Smooth muscle cell (in vitro differentiated cells): ENCODE measurements around the gene UBA5. TPM values are rescaled to one million over a fixed set of nuclear protein-coding genes. Genes with fewer than 3 reads are reported as not detected.
A peak's percentile ranks its signal among the peaks of the same experiment; 100 is the strongest.

Experiments used
- DNase-seq: peaks from one replicate; lab custom pipeline; 2025; ENCODE audit not compliant: unreplicated experiment; lab: John Stamatoyannopoulos, UW
- H2AFZ ChIP-seq: fragments of 200-600 bp; sonication (generic); 2 replicates; pipeline ENCODE4 v1.6.0; 2016; ENCODE audit warnings: antibody characterized with exemption, low read depth, mild to moderate bottlenecking
- H3F3A ChIP-seq: fragments of 200-600 bp; sonication (generic); 2 replicates; pipeline ENCODE4 v1.6.0; 2017; ENCODE audit warnings: antibody characterized with exemption, low read depth
- H3K27ac ChIP-seq: fragments of 200-600 bp; sonication (generic); 2 replicates; pipeline ENCODE4 v1.5.1; 2016; ENCODE audit warnings: low read depth, mild to moderate bottlenecking
- H3K27me3 ChIP-seq: fragments of 200-600 bp; sonication (generic); 2 replicates; pipeline ENCODE4 v1.6.1; 2016; ENCODE audit warnings: low read depth, mild to moderate bottlenecking
- H3K36me3 ChIP-seq: fragments of 200-600 bp; sonication (generic); 2 replicates; pipeline ENCODE4 v1.5.1; 2016; ENCODE audit warnings: low read depth
- H3K4me1 ChIP-seq: fragments of 200-600 bp; sonication (generic); 2 replicates; pipeline ENCODE4 v1.5.1; 2016; ENCODE audit warnings: low read depth
- H3K4me2 ChIP-seq: fragments of 200-600 bp; sonication (generic); 2 replicates; pipeline ENCODE4 v1.6.0; 2016; ENCODE audit warnings: mild to moderate bottlenecking
- H3K4me3 ChIP-seq: fragments of 200-600 bp; sonication (generic); 2 replicates; pipeline ENCODE4 v1.5.1; 2016; ENCODE audit warnings: mild to moderate bottlenecking
- H3K79me2 ChIP-seq: fragments of 200-600 bp; sonication (generic); 2 replicates; pipeline ENCODE4 v1.6.0; 2016; ENCODE audit warnings: low read depth, mild to moderate bottlenecking
- H3K9ac ChIP-seq: fragments of 200-600 bp; sonication (generic); 2 replicates; pipeline ENCODE4 v1.6.0; 2016; ENCODE audit warnings: low read depth
- H3K9me3 ChIP-seq: fragments of 200-600 bp; sonication (generic); replicated peaks from 2 replicates; pipeline ENCODE4 v1.5.1; 2016; ENCODE audit warnings: low read depth
- H4K20me1 ChIP-seq: fragments of 200-600 bp; sonication (generic); 2 replicates; pipeline ENCODE4 v1.6.0; 2016; ENCODE audit warnings: low read depth
- WGBS: methylation state at CpG from one replicate; pipeline ENCODE4 v1.1.7; 2016; ENCODE audit warnings: low lambda C conversion rate; 5-methylcytosine and 5-hydroxymethylcytosine counted together
- polyA plus RNA-seq: library from polyadenylated mRNA; unstranded; fragments of >200 nt; fragmentation: Nextera tagmentation; extraction: Ambion mirVana; gene quantifications from 2 replicates; pipeline ENCODE4 v1.2.1, GENCODE V29; 2016
- total RNA-seq: library from RNA; depleted of rRNA; stranded (reverse); fragments of >200 nt; gene quantifications from 2 replicates; pipeline ENCODE4 v1.2.3, GENCODE V29; 2014
- TF ChIP-seq, protein P1 (sequence below): fragments of 200-600 bp; sonication (generic); IDR thresholded peaks from 2 replicates; pipeline ENCODE4 v1.5.1; 2017; ENCODE audit warnings: borderline replicate concordance, mild to moderate bottlenecking, antibody characterized with exemption; ENCODE audit not compliant: insufficient read depth, poor library complexity, severe bottlenecking

Gene UBA5
- total and polyA plus RNA-seq, 2 experiments from 2014 or later = 36.0 to 43.7 TPM

DNA sequence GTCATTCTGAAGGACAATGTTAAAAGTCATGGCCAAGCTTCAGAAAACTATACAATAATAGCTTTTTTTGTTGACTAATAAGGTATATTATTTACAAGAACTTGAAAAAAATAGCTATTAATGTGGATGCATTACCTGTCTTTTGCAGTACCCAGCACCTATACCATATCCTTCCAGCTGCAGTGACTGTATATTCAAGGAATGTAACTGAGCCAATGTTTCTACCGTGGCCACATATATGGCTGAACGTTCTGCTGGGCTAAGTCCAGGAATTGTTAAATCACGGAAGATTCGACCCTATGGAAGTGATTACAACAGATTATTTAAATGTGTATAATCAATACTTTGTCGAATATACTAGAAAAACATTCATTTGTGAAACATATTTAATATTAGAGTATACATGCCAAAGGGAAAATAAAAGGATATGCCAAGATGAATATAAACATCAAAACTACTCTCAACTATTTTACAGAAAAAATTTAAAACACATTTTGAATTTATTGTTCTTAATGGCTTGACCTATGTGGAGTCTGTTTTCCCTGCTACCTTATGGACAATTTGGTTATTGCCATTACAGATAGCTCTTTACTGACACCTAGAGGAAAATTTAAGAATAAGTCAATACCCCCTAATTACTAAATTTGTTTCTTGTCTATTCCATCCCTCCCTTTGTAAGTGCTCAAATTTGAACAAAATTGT, 18.1 kb upstream of the UBA5 start:
- H3F3A ChIP-seq = no peaks in the 10 kb centered on the region
- H3K4me3 ChIP-seq = no peak overlapping the region
- H2AFZ ChIP-seq = no peak overlapping the region
- H3K4me2 ChIP-seq = no peak overlapping the region
- no peaks in the 10 kb centered on the region for H3K36me3 ChIP-seq
- H3K9ac ChIP-seq = no peak overlapping the region
- no peaks in the 10 kb centered on the region for H4K20me1 ChIP-seq
- no peak overlapping the region for H3K27ac ChIP-seq
- no peaks in the 10 kb centered on the region for H3K9me3 ChIP-seq
- TF ChIP-seq, protein P1, sequence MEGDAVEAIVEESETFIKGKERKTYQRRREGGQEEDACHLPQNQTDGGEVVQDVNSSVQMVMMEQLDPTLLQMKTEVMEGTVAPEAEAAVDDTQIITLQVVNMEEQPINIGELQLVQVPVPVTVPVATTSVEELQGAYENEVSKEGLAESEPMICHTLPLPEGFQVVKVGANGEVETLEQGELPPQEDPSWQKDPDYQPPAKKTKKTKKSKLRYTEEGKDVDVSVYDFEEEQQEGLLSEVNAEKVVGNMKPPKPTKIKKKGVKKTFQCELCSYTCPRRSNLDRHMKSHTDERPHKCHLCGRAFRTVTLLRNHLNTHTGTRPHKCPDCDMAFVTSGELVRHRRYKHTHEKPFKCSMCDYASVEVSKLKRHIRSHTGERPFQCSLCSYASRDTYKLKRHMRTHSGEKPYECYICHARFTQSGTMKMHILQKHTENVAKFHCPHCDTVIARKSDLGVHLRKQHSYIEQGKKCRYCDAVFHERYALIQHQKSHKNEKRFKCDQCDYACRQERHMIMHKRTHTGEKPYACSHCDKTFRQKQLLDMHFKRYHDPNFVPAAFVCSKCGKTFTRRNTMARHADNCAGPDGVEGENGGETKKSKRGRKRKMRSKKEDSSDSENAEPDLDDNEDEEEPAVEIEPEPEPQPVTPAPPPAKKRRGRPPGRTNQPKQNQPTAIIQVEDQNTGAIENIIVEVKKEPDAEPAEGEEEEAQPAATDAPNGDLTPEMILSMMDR = peak; percentile 84
- DNase-seq = no peak
- whole genome bisulfite sequencing = 63% methylated on average over 5 of the region's 5 CpGs
- no peaks in the 10 kb centered on the region for H3K4me1 ChIP-seq
- H3K27me3 ChIP-seq = no peaks in the 10 kb centered on the region
- H3K79me2 ChIP-seq = peaks cover 6% of the 10 kb centered on the region

DNA sequence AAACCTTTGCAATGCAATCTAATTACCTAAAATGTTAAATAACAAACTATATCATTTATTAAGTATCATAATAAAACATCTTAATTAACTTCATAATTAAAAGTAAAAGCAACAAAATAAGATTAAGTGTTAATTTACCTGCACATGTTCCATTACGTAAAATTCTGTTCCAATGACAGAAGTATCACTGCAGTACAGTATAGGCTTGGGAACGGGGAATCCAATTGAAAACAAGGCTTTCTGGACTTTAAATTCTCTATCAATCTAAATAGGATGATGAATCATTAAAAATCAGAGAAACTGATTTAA, 17.6 kb upstream of the UBA5 start:
- 65% methylated on average over 2 of the region's 2 CpGs for WGBS
- H3K27me3 ChIP-seq = no peaks in the 10 kb centered on the region
- no peak overlapping the region for H3K4me3 ChIP-seq
- no peak overlapping the region for H2AFZ ChIP-seq
- H3K27ac ChIP-seq = no peak overlapping the region
- H3K36me3 ChIP-seq = no peaks in the 10 kb centered on the region
- DNase-seq = no peak
- H3K9me3 ChIP-seq = no peaks in the 10 kb centered on the region
- H3K4me2 ChIP-seq = no peak overlapping the region
- H3K9ac ChIP-seq = no peak overlapping the region
- peaks cover 6% of the 10 kb centered on the region for H3K79me2 ChIP-seq
- no peaks in the 10 kb centered on the region for H3K4me1 ChIP-seq
- no peaks in the 10 kb centered on the region for H4K20me1 ChIP-seq
- H3F3A ChIP-seq = no peaks in the 10 kb centered on the region
- TF ChIP-seq, protein P1 = no peak

DNA sequence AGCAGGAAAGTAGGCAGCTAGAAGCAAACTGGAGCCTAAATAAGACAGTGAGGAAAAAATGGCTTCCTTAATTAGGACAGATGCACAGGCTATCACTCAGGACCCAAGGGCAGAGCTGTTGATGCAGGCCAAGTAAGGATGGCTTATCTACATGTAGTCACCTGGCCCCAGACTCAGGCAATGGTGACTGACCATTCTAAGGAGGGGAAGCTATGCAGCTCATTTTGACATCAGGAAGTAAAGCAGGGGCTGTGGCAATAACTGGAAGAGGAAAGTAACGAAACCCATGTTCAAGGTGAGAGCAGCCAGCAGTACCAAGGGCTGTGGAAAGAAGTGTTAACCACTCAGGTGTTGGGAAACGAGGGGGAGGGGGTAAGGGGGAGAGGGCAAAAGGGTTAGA, 16.8 kb upstream of the UBA5 start:
- Histone ChIP-seq H3K9ac (no peak overlapping the region), H3K27me3 (no peaks in the 10 kb centered on the region), H2AFZ (no peak overlapping the region), H3K4me1 (no peaks in the 10 kb centered on the region), H3K36me3 (no peaks in the 10 kb centered on the region), H3K9me3 (no peaks in the 10 kb centered on the region), H4K20me1 (no peaks in the 10 kb centered on the region), H3K79me2 (peaks cover 12% of the 10 kb centered on the region), H3K4me3 (no peak overlapping the region), H3K4me2 (no peak overlapping the region), H3F3A (no peaks in the 10 kb centered on the region), H3K27ac (no peak overlapping the region)
- 77% methylated on average over 2 of the region's 2 CpGs for WGBS
- no peak for DNase-seq
- TF ChIP-seq, protein P1 = no peak

DNA sequence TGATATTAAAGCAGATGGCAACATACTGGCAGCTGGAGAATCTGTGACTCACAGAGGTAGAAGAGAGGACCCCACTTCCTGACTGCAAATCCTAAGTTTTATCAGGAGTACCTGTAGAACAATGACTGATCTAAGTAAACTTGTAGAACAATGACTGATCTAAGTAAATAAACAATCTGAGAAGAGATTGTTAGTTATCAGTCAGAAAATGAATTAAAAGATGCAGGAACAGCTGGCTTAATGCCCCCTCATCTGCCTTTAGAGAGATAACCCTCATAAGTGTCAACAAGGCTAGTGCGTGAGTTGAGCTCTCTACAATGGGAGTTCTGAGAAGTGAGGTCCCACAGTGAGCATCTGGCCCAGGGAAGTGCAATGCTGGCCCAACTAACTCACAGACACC, 15.1 kb upstream of the UBA5 start:
- Histone ChIP-seq H3K4me1 (no peaks in the 10 kb centered on the region), H3K4me2 (no peak overlapping the region), H3F3A (no peaks in the 10 kb centered on the region), H2AFZ (no peak overlapping the region), H3K79me2 (peaks cover 13% of the 10 kb centered on the region), H3K9me3 (no peaks in the 10 kb centered on the region), H3K4me3 (no peak overlapping the region), H3K27me3 (no peaks in the 10 kb centered on the region), H4K20me1 (no peaks in the 10 kb centered on the region), H3K36me3 (no peaks in the 10 kb centered on the region), H3K27ac (no peak overlapping the region), H3K9ac (no peak overlapping the region)
- TF ChIP-seq, protein P1 = no peak
- DNase-seq = no peak
- 95% methylated on average over 1 of the region's 1 CpG for WGBS
